ENCODE data around the gene MYCBPAP. TPM values are rescaled to one million over a fixed set of nuclear protein-coding genes. Genes with fewer than 3 reads are reported as not detected.

Gene MYCBPAP
- polyA plus RNA-seq, 1 donor, result 0.52 TPM

DNA sequence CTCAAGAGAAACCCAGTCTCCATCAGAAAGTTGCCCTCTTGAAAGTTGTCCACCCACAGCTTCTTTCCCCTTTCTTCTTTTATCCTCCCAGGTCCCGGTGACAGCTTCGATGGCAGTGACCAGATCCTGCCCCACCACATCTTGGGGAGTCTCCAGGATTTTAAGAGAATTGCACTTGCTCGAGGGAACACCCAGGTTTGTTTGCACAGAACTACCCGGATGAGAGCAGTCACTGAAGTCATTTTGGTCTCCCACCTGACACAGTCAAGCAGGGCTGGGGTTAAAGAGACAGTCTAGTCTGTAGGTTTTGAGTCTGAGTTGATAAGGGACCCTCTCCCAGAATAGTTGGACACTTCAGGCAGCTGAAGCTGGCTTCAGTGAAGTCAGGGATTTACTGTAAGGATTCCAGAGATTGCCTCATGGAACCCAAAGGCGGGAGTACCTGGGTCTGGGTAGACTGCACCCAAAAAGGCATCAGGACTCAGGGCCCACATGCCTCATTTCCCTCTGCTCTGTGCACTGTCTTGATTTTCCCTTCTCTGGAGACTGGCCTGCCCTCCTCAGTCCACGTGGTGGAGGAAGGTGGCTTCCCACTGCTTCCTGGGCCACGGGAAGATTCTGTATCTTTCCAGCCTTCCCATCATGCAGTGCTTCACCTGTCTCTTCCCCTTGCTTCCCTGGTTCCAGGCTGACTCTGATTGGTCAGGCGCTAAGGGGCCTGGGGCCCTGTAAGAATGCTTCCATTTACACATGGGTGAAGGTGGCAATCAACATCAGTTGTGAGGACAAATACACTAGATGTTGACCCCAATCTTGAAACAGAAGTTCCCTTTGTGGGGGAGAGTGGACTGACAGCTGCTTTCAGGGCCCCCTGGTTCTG, 9.5 kb downstream of the MYCBPAP start:
- no peak for DNase-seq (ENCODE audit: low read depth)

- no peak for DNase-seq (ENCODE audit: low read depth)
These were observed 10.3 kb downstream of the MYCBPAP start for GRCh38 chr17:50518384-50519023.

GRCh38 chr17:50519141-50519834, 11.0 kb downstream of the MYCBPAP start:
- no peak for DNase-seq (ENCODE audit: low read depth)

- no peak for DNase-seq (ENCODE audit: low read depth)
These were observed 12.2 kb downstream of the MYCBPAP start for GRCh38 chr17:50520483-50520882.

- no peak for DNase-seq (ENCODE audit: low read depth)
These were observed 13.3 kb downstream of the MYCBPAP start for GRCh38 chr17:50521514-50521913.

DNA sequence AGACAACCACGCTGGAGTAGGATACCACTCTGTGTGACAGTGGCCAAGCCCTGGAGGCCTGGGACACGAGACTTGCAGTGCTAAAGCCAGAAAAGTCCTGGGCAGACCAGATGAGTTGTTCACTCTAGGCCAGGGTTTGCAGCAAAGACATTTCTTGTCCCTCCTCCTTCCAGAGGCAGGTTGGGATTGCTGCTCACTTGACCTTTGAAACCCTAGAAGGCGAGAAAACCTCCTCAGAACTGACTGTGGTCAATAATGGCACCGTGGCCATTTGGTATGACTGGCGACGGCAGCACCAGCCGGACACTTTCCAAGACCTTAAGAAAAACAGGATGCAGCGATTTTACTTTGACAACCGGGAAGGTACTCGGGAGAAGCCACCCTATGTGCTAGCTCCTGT, 14.5 kb downstream of the MYCBPAP start:
- DNase-seq (ENCODE audit: low read depth), result no peak

- no peak for DNase-seq (ENCODE audit: low read depth)
These were observed 15.0 kb downstream of the MYCBPAP start for GRCh38 chr17:50523208-50523607.

DNA sequence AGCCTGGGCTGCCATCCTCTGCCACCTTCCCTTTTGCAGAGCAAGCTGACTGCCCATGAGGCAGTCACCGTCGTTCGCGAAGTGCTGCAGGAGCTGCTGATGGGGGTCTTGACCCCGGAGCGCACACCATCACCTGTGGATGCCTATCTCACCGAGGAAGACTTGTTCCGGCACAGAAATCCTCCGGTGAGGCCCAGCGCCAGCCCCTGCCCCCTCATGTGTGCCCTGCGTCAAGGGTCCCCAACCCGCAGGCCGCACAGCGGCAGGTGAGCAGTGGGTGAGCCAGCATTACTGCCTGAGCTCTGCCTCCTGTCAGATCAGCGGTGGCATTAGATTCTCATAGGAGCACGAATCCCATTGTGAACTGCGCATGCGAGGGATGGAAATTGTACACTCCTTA, 16.6 kb downstream of the MYCBPAP start:
- no peak for DNase-seq (ENCODE audit: low read depth)

DNA sequence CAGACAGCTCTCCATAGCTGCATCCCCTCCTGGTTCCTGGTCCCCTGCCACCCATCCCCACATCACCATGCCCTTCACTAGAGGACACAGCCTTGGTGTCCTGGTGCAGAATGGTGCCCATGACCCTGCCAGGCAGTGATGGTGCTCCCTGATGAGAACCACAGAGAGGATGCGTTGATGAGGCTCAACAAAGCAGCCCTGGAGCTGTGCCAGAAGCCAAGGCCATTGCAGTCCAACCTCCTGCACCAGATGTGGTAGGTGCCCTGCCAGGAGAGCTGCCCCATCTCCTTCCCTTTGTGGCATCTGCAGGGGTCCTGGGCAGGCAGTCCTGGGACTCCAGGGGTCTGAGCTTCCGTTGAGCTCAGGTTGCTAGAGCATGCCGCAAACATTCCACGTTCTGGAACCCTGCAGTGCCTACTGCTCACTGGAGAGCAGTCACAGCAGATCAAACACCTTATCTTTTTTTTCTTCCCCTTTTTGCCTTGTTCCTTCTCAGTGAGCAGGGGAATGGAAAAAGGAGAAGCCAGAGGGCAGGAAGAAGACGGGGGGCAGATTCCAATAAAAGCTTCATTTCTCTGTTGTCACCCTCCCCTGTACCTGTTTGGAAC, 19.0 kb downstream of the MYCBPAP start:
- DNase-seq (ENCODE audit: low read depth), result no peak

DNA sequence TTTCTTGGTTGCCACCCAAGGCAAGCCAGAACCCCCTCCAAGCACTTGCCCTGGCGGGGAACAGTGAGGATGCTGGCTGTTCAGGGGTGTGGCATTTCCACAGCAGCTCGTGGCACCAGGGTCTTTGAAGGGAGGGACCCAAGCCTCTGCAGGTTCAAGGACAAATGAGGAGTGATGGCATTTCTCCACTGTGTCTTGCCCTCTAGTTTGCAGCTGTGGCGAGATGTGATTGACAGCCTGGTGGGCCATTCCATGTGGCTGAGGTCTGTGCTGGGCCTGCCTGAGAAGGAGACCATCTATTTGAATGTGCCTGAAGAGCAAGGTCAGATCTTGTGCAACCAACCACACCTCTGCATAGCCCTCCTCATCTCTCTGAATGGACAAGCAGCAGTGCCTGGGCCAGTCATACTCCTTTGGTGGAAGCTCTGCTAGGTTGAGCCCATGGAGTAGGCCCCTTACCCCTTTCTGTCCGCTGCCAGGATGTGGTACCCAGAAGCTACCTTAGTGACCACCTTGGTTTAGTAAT, 19.8 kb downstream of the MYCBPAP start:
- DNase-seq (ENCODE audit: low read depth), result no peak

DNA sequence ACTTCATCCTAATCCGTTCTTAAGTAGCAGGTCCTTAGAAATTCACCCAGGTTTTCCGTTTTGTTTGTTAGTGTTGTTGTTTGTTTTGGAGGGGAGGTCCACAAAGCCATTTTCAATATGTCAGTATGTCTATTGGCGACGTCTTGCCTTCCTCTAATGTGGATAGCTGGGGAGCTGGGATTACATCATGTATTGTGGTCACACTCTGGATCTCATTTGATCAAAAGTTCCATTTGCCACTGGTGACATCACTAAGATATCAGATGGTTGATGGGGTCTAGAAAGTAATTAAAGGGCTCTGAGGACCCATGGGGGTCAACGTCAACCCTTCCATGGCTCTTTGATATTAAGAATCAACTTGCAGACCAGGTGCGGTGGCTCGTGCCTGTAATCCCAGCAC, 21.6 kb downstream of the MYCBPAP start:
- DNase-seq (ENCODE audit: low read depth), result no peak

GRCh38 chr17:50531428-50532025, 23.3 kb downstream of the MYCBPAP start:
- DNase-seq (ENCODE audit: low read depth), result no peak

- DNase-seq (ENCODE audit: low read depth), result no peak
These were observed 24.3 kb downstream of the MYCBPAP start, which contains the start of gene EPN3 for GRCh38 chr17:50532452-50533024. Gene EPN3 (plus strand): TSS chr17:50532735. CDS start chr17:50536557, 3,822 bp downstream.

- DNase-seq (ENCODE audit: low read depth), result no peak
These were observed 24.9 kb downstream of the MYCBPAP start for GRCh38 chr17:50533185-50533584.

DNA sequence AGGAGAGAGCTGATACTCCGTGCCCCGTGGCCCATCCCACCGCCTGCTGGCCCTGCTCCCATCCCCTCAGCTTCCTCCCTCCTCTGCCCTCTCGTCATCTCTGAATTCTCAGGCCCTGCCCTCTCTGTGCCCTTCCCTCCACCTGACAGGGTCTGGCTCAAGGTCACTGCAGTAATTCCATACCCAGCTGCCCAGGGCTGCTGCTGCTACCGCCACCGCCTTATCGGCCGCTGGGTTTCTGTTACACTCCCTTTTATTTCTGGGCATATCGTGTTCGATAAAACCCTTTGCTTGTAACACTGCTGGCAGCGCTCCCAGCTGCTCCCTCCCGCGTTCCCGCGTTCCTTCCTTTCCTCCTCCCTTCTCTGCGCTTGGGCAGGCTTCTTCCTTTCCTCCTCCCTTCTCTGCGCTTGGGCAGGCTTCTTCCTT, 25.5 kb downstream of the MYCBPAP start:
- no peak for DNase-seq (ENCODE audit: low read depth)

- no peak for DNase-seq (ENCODE audit: low read depth)
These were observed 26.2 kb downstream of the MYCBPAP start for GRCh38 chr17:50534222-50534978.

GRCh38 chr17:50534979-50535326, 26.7 kb downstream of the MYCBPAP start:
- DNase-seq (ENCODE audit: low read depth), result no peak

DNA sequence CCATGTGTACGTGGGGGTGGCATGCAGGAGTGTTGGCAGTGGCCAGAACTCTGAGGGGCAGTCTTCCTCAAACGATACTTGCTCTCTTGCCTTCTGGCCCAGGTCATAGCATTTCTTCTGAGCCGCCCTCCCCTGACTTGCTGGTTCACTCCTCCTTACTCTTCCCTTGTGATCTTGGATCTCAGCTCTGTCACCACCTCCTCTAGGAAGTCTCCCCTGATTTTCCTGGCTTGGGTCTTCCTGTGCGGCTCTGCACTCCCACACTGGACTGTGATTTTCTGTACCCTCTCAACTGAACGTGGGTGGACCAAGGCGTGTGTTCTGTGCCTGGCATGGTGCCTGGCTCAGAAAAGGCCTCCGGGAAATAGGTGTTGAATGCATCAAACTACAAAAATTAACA, 27.2 kb downstream of the MYCBPAP start:
- no peak for DNase-seq (ENCODE audit: low read depth)

DNA sequence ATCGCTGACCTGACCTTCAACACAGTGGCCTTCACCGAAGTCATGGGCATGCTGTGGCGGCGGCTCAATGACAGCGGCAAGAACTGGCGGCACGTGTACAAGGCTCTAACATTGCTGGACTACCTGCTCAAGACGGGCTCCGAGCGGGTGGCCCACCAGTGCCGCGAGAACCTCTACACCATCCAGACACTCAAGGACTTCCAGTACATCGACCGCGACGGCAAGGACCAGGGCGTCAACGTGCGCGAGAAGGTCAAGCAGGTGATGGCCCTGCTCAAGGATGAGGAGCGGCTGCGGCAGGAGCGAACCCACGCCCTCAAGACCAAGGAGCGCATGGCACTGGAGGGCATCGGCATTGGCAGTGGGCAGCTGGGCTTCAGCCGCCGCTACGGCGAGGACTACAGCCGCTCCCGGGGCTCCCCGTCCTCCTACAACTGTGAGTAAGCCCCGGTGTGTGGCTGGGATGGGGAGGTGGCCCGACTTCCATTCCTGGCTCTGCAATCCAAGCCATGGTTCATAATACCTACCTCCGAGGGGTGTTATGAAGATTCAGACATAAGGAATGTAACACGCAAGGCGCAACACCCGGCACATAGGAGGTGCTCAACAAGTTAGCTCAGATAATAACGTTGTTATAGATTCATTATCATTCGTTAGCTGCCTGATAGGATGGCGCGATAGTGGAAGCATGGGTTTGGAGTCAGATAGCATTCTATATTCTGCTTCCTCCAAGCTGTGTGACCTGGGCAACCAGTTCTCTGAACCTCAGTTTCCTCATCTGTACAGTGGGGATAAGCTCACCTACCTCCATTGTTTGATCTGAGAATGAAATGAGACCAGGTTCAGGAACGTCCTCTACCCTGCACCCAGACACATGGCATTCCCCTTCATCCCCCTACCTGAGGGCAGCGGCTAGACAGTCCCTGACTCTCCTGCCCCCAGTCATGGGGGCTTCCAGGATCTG, 28.7 kb downstream of the MYCBPAP start:
- no peak for DNase-seq (ENCODE audit: low read depth)
